HepG2 (cell line): ENCODE data around the gene GNB1. TPM values are rescaled to one million over a fixed set of nuclear protein-coding genes. Genes with fewer than 3 reads are reported as not detected.

Experiments
- AKAP8 ChIP-seq: sonication (generic); formaldehyde crosslinking; IDR thresholded peaks from 2 replicates; pipeline ENCODE4 v1.5.1; 2020; ENCODE audit warnings: mild to moderate bottlenecking, missing genetic modification reagents
- ATF1 ChIP-seq: IDR thresholded peaks from 2 replicates; pipeline ENCODE4 v1.6.1; 2016; ENCODE audit warnings: mild to moderate bottlenecking, control low read depth
- EP300 ChIP-seq, 3 experiments: sonication (generic) in 1 of 3; formaldehyde crosslinking in 1 of 3; IDR thresholded peaks; 2 replicates each; pipeline versions ENCODE4 v1.5.1 to v1.6.1; 2011 to 2020; ENCODE audit warnings: low read depth in 2 of 3, low read length in 2 of 3, borderline replicate concordance in 1 of 3, improper control_type of control experiment in 1 of 3, mild to moderate bottlenecking in 1 of 3, missing genetic modification reagents in 1 of 3, moderate library complexity in 1 of 3
- FLYWCH1 ChIP-seq: sonication (generic); formaldehyde crosslinking; IDR thresholded peaks from 2 replicates; pipeline ENCODE4 v1.8.1; 2023; ENCODE audit warnings: mild to moderate bottlenecking, missing genetic modification reagents
- SP5 ChIP-seq: IDR thresholded peaks from 2 replicates; pipeline ENCODE4 v1.6.1; 2016; ENCODE audit warnings: low read depth, borderline replicate concordance
- TGIF2 ChIP-seq: IDR thresholded peaks from 2 replicates; pipeline ENCODE4 v1.6.1; 2016; ENCODE audit warnings: control low read depth, missing compliant biosample characterization
- TRIM24 ChIP-seq: sonication (generic); formaldehyde crosslinking; IDR thresholded peaks from 2 replicates; pipeline ENCODE4 v1.8.0; 2022; ENCODE audit warnings: mild to moderate bottlenecking, missing genetic modification reagents
- TSC22D2 ChIP-seq: sonication (generic); formaldehyde crosslinking; IDR thresholded peaks from 2 replicates; pipeline ENCODE4 v1.5.1; 2020; ENCODE audit warnings: missing genetic modification reagents, mild to moderate bottlenecking, borderline replicate concordance
- UBTF ChIP-seq: sonication (generic); formaldehyde crosslinking; IDR thresholded peaks from 2 replicates; pipeline ENCODE4 v1.4.0; 2020; ENCODE audit warnings: mild to moderate bottlenecking, missing genetic modification reagents
- ZMYM2 ChIP-seq: sonication (generic); formaldehyde crosslinking; IDR thresholded peaks from 2 replicates; pipeline ENCODE4 v1.8.0; 2022; ENCODE audit warnings: mild to moderate bottlenecking, missing genetic modification reagents
- ZNF274 ChIP-seq: sonication (generic); formaldehyde crosslinking; IDR thresholded peaks from 2 replicates; pipeline ENCODE4 v1.5.1; 2020; ENCODE audit warnings: mild to moderate bottlenecking, missing genetic modification reagents
- ZNF3 ChIP-seq: IDR thresholded peaks from 2 replicates; pipeline ENCODE4 v1.7.0; 2017; ENCODE audit warnings: inconsistent platforms
- ZNF30 ChIP-seq: sonication (generic); formaldehyde crosslinking; IDR thresholded peaks from 2 replicates; pipeline ENCODE4 v1.5.0; 2020; ENCODE audit warnings: mild to moderate bottlenecking, missing genetic modification reagents
- ZNF383 ChIP-seq: sonication (generic); formaldehyde crosslinking; IDR thresholded peaks from 2 replicates; pipeline ENCODE4 v1.4.0; 2020; ENCODE audit warnings: missing genetic modification reagents, mild to moderate bottlenecking, borderline replicate concordance
- ZNF543 ChIP-seq: sonication (generic); formaldehyde crosslinking; IDR thresholded peaks from 2 replicates; pipeline ENCODE4 v1.4.0; 2020; ENCODE audit warnings: mild to moderate bottlenecking, missing genetic modification reagents
- ZNF678 ChIP-seq: sonication (generic); formaldehyde crosslinking; IDR thresholded peaks from 2 replicates; pipeline ENCODE4 v1.4.0; 2020; ENCODE audit warnings: mild to moderate bottlenecking, missing genetic modification reagents
- ZNF775 ChIP-seq: sonication (generic); formaldehyde crosslinking; IDR thresholded peaks from 2 replicates; pipeline ENCODE4 v1.4.0; 2020; ENCODE audit warnings: missing genetic modification reagents, mild to moderate bottlenecking, moderate library complexity, borderline replicate concordance
- ZSCAN29 ChIP-seq: sonication (generic); formaldehyde crosslinking; conservative IDR thresholded peaks from 2 replicates; pipeline ENCODE4 v1.4.0; 2020; ENCODE audit warnings: mild to moderate bottlenecking, missing genetic modification reagents
- polyA plus RNA-seq, 8 experiments: library from polyadenylated mRNA; depleted of rRNA in 3 of 8; stranded (reverse) in 7 of 8; unstranded in 1 of 8; fragments of >200 nt; fragmentation: Illumina TruSeq in 4 of 8; extraction: Trizol in 4 of 8; gene quantifications; 2 replicates each; pipeline versions ENCODE4 v1.2.1 to v1.2.3, GENCODE V29; 2011 to 2016; ENCODE audit warnings: low read depth in 4 of 8, missing spikeins in 1 of 8, mixed read lengths in 1 of 8; ENCODE audit not compliant: insufficient read depth in 1 of 8
- total RNA-seq, 5 experiments: library from RNA; depleted of rRNA; stranded (reverse); fragments of >200 nt; fragmentation: Illumina TruSeq; extraction: Trizol; gene quantifications; 2 replicates each; pipeline ENCODE4 v1.2.3, GENCODE V29; 2016; ENCODE audit warnings: low read depth in 1 of 5
- TF ChIP-seq, protein P1 (sequence below), 2 experiments: sonication (generic) in 1 of 2; formaldehyde crosslinking in 1 of 2; IDR thresholded peaks; 2 replicates each; pipeline versions ENCODE4 v1.4.0 to v1.6.1; 2016 to 2020; ENCODE audit warnings: borderline replicate concordance in 1 of 2, low read depth in 1 of 2, mild to moderate bottlenecking in 1 of 2, missing genetic modification reagents in 1 of 2
- TF ChIP-seq, protein P2 (sequence below): sonication (generic); formaldehyde crosslinking; IDR thresholded peaks from 2 replicates; pipeline ENCODE4 v1.8.1; 2022; ENCODE audit warnings: low read depth, mild to moderate bottlenecking, missing genetic modification reagents
- TF ChIP-seq, protein P3 (sequence below): sonication (generic); formaldehyde crosslinking; IDR thresholded peaks from 2 replicates; pipeline ENCODE4 v1.4.0; 2020; ENCODE audit warnings: mild to moderate bottlenecking, missing genetic modification reagents

GNB1 gene
- total and polyA plus RNA-seq, 2 of the 13 experiments (the other 11 are each of a cell fraction or from before 2014, with no cell fraction given), result 66.2 to 327 TPM

GRCh38 chr1:1922702-1922955, 31.7 kb upstream of the GNB1 start (continued):
- TF ChIP-seq, protein P1, sequence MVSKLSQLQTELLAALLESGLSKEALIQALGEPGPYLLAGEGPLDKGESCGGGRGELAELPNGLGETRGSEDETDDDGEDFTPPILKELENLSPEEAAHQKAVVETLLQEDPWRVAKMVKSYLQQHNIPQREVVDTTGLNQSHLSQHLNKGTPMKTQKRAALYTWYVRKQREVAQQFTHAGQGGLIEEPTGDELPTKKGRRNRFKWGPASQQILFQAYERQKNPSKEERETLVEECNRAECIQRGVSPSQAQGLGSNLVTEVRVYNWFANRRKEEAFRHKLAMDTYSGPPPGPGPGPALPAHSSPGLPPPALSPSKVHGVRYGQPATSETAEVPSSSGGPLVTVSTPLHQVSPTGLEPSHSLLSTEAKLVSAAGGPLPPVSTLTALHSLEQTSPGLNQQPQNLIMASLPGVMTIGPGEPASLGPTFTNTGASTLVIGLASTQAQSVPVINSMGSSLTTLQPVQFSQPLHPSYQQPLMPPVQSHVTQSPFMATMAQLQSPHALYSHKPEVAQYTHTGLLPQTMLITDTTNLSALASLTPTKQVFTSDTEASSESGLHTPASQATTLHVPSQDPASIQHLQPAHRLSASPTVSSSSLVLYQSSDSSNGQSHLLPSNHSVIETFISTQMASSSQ (IDR thresholded peaks at IDR 0.05; ENCODE audit: low read depth), result no peak
- TF ChIP-seq, protein P1 (CRISPR knock-in tag; IDR thresholded peaks at IDR 0.05; ENCODE audit: borderline replicate concordance), result 0 out of 2 replicates have a peak, but pooled peaks have one; percentile 5
- TF ChIP-seq UBTF (no peak), FLYWCH1 (CRISPR knock-in tag) (no peak), ZNF3 (CRISPR knock-in tag) (no peak), ZSCAN29 (CRISPR knock-in tag) (no peak), ZNF543 (CRISPR knock-in tag) (0 out of 2 replicates have a peak, but pooled peaks have one; percentile 11), ZNF274 (CRISPR knock-in tag) (peak; percentile 50; the same call in 1 of the 2 replicates), AKAP8 (CRISPR knock-in tag) (no peak), ATF1 (CRISPR knock-in tag) (no peak), SP5 (CRISPR knock-in tag) (no peak), ZNF775 (CRISPR knock-in tag) (no peak), ZNF383 (CRISPR knock-in tag) (no peak), TSC22D2 (no peak), ZNF678 (0 out of 2 replicates have a peak, but pooled peaks have one; percentile 41), TGIF2 (no peak), EP300 (IDR thresholded peaks at IDR 0.05; ENCODE audit: low read depth in 2 of 2, low read length in 2 of 2) (no peak), EP300 (CRISPR knock-in tag; IDR thresholded peaks at IDR 0.05; ENCODE audit: borderline replicate concordance) (no peak), ZNF30 (CRISPR knock-in tag) (no peak), ZMYM2 (0 out of 2 replicates have a peak, but pooled peaks have one; percentile 2), TRIM24 (no peak)
- TF ChIP-seq, protein P2, sequence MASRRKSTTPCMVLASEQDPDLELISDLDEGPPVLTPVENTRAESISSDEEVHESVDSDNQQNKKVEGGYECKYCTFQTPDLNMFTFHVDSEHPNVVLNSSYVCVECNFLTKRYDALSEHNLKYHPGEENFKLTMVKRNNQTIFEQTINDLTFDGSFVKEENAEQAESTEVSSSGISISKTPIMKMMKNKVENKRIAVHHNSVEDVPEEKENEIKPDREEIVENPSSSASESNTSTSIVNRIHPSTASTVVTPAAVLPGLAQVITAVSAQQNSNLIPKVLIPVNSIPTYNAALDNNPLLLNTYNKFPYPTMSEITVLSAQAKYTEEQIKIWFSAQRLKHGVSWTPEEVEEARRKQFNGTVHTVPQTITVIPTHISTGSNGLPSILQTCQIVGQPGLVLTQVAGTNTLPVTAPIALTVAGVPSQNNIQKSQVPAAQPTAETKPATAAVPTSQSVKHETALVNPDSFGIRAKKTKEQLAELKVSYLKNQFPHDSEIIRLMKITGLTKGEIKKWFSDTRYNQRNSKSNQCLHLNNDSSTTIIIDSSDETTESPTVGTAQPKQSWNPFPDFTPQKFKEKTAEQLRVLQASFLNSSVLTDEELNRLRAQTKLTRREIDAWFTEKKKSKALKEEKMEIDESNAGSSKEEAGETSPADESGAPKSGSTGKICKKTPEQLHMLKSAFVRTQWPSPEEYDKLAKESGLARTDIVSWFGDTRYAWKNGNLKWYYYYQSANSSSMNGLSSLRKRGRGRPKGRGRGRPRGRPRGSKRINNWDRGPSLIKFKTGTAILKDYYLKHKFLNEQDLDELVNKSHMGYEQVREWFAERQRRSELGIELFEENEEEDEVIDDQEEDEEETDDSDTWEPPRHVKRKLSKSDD, result 0 out of 2 replicates have a peak, but pooled peaks have one; percentile 11
- TF ChIP-seq, protein P3, sequence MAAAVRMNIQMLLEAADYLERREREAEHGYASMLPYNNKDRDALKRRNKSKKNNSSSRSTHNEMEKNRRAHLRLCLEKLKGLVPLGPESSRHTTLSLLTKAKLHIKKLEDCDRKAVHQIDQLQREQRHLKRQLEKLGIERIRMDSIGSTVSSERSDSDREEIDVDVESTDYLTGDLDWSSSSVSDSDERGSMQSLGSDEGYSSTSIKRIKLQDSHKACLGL (CRISPR knock-in tag), result no peak; the same call in 1 of the 2 replicates
